HepG2 (cell line): ENCODE data around the gene BASP1. TPM values are rescaled to one million over a fixed set of nuclear protein-coding genes. Genes with fewer than 3 reads are reported as not detected.

Experiments
- ATAC-seq: fragments of 200-7000 bp; cut with Tn5 transposase; 3 replicates; pipeline ENCODE4 v1.9.1; 2020; ENCODE audit warnings: mild to moderate bottlenecking, moderate library complexity
- BruUV-seq: library from RNA; stranded (reverse); fragments of 400-500 nt; replicated peaks from 2 replicates; lab custom pipeline; 2021; lab: Mats Ljungman, UMichigan
- CTCF ChIA-PET: fragments of 300-600 bp; formaldehyde crosslinking; extraction: SDS; loops from one replicate; lab custom pipeline; 2021; ENCODE audit warnings: low total read pairs, inconsistent platforms, low intra/inter-chr PET ratio; lab: Yijun Ruan, JAX
- POLR2A ChIA-PET: fragments of 350-600 bp; sonication (Branson Sonifier 250); formaldehyde crosslinking; loops from one replicate; lab custom pipeline; 2020; ENCODE audit warnings: antibody characterized with exemption, inconsistent platforms; lab: Yijun Ruan, JAX
- DNase-seq: peaks from one replicate; pipeline ENCODE4 v3.0.0-alpha.2; 2015; ENCODE audit warnings: low spot score
- FAIRE-seq: peaks from 3 replicates; lab custom pipeline; 2011; peaks lifted over from hg19 to GRCh38; lab: Jason Lieb, UNC
- H2AFZ ChIP-seq: one replicate; pipeline ENCODE4 v1.6.1; 2011; ENCODE audit warnings: low read length, inconsistent platforms
- H3K27ac ChIP-seq: fragments of 300-600 bp; 3 replicates; pipeline ENCODE4 v1.8.0; 2011; ENCODE audit warnings: mixed run types, mild to moderate bottlenecking, mixed read lengths, low read length, inconsistent platforms; ENCODE audit not compliant: insufficient read depth; ENCODE audit errors: extremely low read length
- H3K27me3 ChIP-seq, 2 experiments: fragments of 200-600 bp in 1 of 2; 2 replicates in 1 of 2; 3 replicates in 1 of 2; pipeline versions ENCODE4 v1.6.0 to v1.8.0; 2011; ENCODE audit warnings: low read length in 2 of 2, mild to moderate bottlenecking in 2 of 2, moderate library complexity in 2 of 2, inconsistent platforms in 1 of 2; ENCODE audit not compliant: insufficient read depth in 2 of 2, control insufficient read depth in 1 of 2
- H3K36me3 ChIP-seq, 2 experiments: fragments of 200-600 bp in 1 of 2; replicated peaks in 1 of 2; 2 replicates in 1 of 2; 3 replicates in 1 of 2; pipeline versions ENCODE4 v1.5.1 to v1.8.0; 2011; ENCODE audit warnings: low read length in 2 of 2, inconsistent platforms in 1 of 2; ENCODE audit not compliant: insufficient read depth in 2 of 2, control insufficient read depth in 1 of 2
- H3K4me1 ChIP-seq: 2 replicates; pipeline ENCODE4 v1.5.1; 2012; ENCODE audit warnings: low read length, inconsistent platforms; ENCODE audit not compliant: insufficient read depth
- H3K4me2 ChIP-seq: 2 replicates; pipeline ENCODE4 v1.6.0; 2011; ENCODE audit warnings: low read depth, low read length, inconsistent platforms
- H3K4me3 ChIP-seq, 3 experiments: fragments of 200-600 bp in 1 of 3; sonication (generic), shearing (Covaris generic) in 1 of 3; replicated peaks in 1 of 3; 2 replicates each; pipeline ENCODE4 v1.5.1; 2011 to 2016; ENCODE audit warnings: low read length in 3 of 3, inconsistent platforms in 2 of 3, low read depth in 2 of 3, mild to moderate bottlenecking in 2 of 3, control low read depth in 1 of 3, mixed read lengths in 1 of 3; ENCODE audit not compliant: insufficient read depth in 1 of 3
- H3K79me2 ChIP-seq: one replicate; pipeline ENCODE4 v1.6.1; 2011; ENCODE audit warnings: low read length, inconsistent platforms; ENCODE audit not compliant: insufficient read depth
- H3K9ac ChIP-seq: 2 replicates; pipeline ENCODE4 v1.6.0; 2011; ENCODE audit warnings: mild to moderate bottlenecking, low read depth, low read length, inconsistent platforms; ENCODE audit not compliant: insufficient read depth
- H3K9me3 ChIP-seq: 2 replicates; pipeline ENCODE4 v1.5.1; 2012; ENCODE audit warnings: mild to moderate bottlenecking, low read length
- H4K20me1 ChIP-seq: 2 replicates; pipeline ENCODE4 v1.6.0; 2011; ENCODE audit warnings: inconsistent platforms, mild to moderate bottlenecking, low read length, moderate library complexity; ENCODE audit not compliant: insufficient read depth
- BCL6 ChIP-seq: IDR thresholded peaks from 2 replicates; pipeline ENCODE4 v1.6.1; 2016; ENCODE audit warnings: missing genetic modification reagents, missing compliant biosample characterization
- HNRNPLL ChIP-seq: fragments of 200-400 bp; formaldehyde crosslinking; IDR thresholded peaks from 2 replicates; pipeline ENCODE4 v1.6.1; 2017; ENCODE audit warnings: mild to moderate bottlenecking, low read depth, low read length; ENCODE audit not compliant: poor library complexity, severe bottlenecking
- RARA ChIP-seq: IDR thresholded peaks from 2 replicates; pipeline ENCODE4 v1.6.1; 2016; ENCODE audit warnings: missing genetic modification reagents, missing compliant biosample characterization
- REXO4 ChIP-seq: sonication (generic); formaldehyde crosslinking; IDR thresholded peaks from 2 replicates; pipeline ENCODE4 v1.8.0; 2022; ENCODE audit warnings: missing genetic modification reagents, mild to moderate bottlenecking, borderline replicate concordance
- SRSF9 ChIP-seq: fragments of 200-400 bp; formaldehyde crosslinking; IDR thresholded peaks from 2 replicates; pipeline ENCODE4 v1.6.1; 2018; ENCODE audit warnings: borderline replicate concordance, mild to moderate bottlenecking, low read depth, low read length; ENCODE audit not compliant: insufficient read depth, poor library complexity, severe bottlenecking
- TCF7L2 ChIP-seq: IDR thresholded peaks from 2 replicates; pipeline ENCODE4 v1.6.1; 2011; ENCODE audit warnings: mild to moderate bottlenecking, low read depth, low read length, moderate library complexity
- ZNF20 ChIP-seq: sonication (generic); formaldehyde crosslinking; IDR thresholded peaks from 2 replicates; pipeline ENCODE4 v1.4.0; 2020; ENCODE audit warnings: mild to moderate bottlenecking, moderate library complexity, missing genetic modification reagents
- ZNF510 ChIP-seq: sonication (generic); formaldehyde crosslinking; IDR thresholded peaks from 2 replicates; pipeline ENCODE4 v1.4.0; 2020; ENCODE audit warnings: low read depth, mild to moderate bottlenecking, missing genetic modification reagents
- ZNF746 ChIP-seq: sonication (generic); formaldehyde crosslinking; IDR thresholded peaks from 2 replicates; pipeline ENCODE4 v1.8.0; 2022; ENCODE audit warnings: mild to moderate bottlenecking, missing genetic modification reagents
- WGBS: methylation state at CpG from one replicate; pipeline ENCODE4 v1.1.6; 2017; ENCODE audit warnings: low lambda C conversion rate; 5-methylcytosine and 5-hydroxymethylcytosine counted together
- in situ Hi-C: cut with HindIII; loops from 2 replicates; pipeline ENCODE4 v1.10.0; 2017; ENCODE audit warnings: low pct_unique_long_range_greater_than_20kb; ENCODE audit not compliant: extremely low pct_ligation_motif_present
- intact Hi-C: fragments of 100-400 bp; cut with micrococcal nuclease; formaldehyde crosslinking; loops from one replicate; pipeline ENCODE4 v1.10.0; 2022; ENCODE audit not compliant: unreplicated experiment
- polyA plus RNA-seq, 8 experiments: library from polyadenylated mRNA; depleted of rRNA in 3 of 8; stranded (reverse) in 7 of 8; unstranded in 1 of 8; fragments of >200 nt; fragmentation: Illumina TruSeq in 4 of 8; extraction: Trizol in 4 of 8; gene quantifications; 2 replicates each; pipeline versions ENCODE4 v1.2.1 to v1.2.3, GENCODE V29; 2011 to 2016; ENCODE audit warnings: low read depth in 4 of 8, missing spikeins in 1 of 8, mixed read lengths in 1 of 8; ENCODE audit not compliant: insufficient read depth in 1 of 8
- total RNA-seq, 5 experiments: library from RNA; depleted of rRNA; stranded (reverse); fragments of >200 nt; fragmentation: Illumina TruSeq; extraction: Trizol; gene quantifications; 2 replicates each; pipeline ENCODE4 v1.2.3, GENCODE V29; 2016; ENCODE audit warnings: low read depth in 1 of 5
- TF ChIP-seq, protein P1 (sequence below): sonication (generic); formaldehyde crosslinking; IDR thresholded peaks from 2 replicates; pipeline ENCODE4 v1.4.0; 2020; ENCODE audit warnings: missing genetic modification reagents
- TF ChIP-seq, protein P2 (sequence below): sonication (generic); formaldehyde crosslinking; IDR thresholded peaks from 2 replicates; pipeline ENCODE4 v1.4.0; 2020; ENCODE audit warnings: missing genetic modification reagents

BASP1 gene
- total and polyA plus RNA-seq, 2 of the 13 experiments (the other 11 are each of a cell fraction or from before 2014, with no cell fraction given): 0.04 TPM; not detected in 1

DNA sequence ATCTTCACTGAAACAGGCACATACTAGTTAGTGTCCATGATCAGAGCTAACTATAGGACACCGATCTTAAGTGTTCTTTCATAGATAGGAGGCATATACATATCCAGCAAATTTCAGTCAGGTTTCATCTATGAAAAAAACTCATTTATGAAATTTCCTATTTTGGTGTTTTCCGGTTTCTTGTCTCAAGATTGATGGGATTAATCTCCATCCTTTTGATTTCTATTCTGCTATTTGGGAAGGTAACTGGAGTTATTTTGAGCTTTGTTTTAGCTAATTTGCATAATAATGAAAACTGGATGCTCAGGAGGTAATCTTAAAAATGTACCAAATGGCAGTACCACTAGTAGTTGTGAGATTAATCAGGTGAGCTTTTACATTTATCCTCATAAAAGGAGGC, 62.1 kb downstream of the BASP1 start (continued):
- TF ChIP-seq, protein P1, sequence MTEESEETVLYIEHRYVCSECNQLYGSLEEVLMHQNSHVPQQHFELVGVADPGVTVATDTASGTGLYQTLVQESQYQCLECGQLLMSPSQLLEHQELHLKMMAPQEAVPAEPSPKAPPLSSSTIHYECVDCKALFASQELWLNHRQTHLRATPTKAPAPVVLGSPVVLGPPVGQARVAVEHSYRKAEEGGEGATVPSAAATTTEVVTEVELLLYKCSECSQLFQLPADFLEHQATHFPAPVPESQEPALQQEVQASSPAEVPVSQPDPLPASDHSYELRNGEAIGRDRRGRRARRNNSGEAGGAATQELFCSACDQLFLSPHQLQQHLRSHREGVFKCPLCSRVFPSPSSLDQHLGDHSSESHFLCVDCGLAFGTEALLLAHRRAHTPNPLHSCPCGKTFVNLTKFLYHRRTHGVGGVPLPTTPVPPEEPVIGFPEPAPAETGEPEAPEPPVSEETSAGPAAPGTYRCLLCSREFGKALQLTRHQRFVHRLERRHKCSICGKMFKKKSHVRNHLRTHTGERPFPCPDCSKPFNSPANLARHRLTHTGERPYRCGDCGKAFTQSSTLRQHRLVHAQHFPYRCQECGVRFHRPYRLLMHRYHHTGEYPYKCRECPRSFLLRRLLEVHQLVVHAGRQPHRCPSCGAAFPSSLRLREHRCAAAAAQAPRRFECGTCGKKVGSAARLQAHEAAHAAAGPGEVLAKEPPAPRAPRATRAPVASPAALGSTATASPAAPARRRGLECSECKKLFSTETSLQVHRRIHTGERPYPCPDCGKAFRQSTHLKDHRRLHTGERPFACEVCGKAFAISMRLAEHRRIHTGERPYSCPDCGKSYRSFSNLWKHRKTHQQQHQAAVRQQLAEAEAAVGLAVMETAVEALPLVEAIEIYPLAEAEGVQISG (CRISPR knock-in tag): no peak
- TF ChIP-seq REXO4 (no peak), HNRNPLL (no peak)

DNA sequence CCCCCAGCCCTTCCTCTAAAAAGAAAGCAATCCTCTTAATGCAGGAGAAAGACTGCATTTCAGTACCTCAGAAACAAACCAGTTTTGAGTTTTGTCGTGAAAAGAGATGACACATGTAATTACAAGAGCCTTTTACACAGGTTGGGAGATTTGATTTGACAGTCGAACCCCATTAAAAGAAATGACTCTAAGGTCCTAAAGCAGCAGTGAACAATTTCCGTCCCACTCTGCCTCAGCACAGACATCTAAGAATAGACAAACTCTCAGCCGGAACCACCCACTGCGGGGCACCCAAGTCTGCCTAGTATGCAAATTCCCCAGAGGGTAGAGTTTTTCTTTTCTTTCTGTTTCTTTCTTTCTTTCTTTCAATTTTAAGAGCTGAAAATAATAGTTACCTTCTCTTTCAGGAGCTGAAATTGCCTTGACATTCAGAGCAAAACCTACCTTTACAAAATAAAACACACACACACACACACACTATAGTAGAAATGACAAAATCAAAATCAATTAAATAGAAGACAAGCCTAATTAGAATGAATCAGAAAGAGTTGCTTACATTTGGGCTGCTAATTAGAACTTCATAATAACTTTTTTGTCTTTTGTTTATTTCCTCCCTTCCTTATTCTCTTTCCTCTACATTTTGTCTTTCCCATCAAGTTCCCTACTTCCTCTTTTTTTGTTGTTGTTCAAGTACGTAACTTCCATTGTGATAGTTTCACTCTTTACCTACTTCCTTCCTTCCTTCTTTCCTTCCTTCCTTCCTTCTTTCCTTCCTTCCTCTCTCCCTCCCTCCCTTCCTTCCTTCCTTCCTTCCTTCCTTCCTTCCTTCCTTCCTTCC, 65.1 kb downstream of the BASP1 start:
- Histone ChIP-seq H3K79me2 (no peaks in the 10 kb centered on the region), H3K4me2 (no peak overlapping the region), H3K36me3 (no peaks in the 10 kb centered on the region), H3K4me3 (no peak overlapping the region), H2AFZ (no peak overlapping the region), H3K9ac (no peak overlapping the region), H3K27me3 (no peaks in the 10 kb centered on the region), H3K9me3 (no peaks in the 10 kb centered on the region)
- FAIRE-seq (no peak), ATAC-seq (no peak)
- WGBS: 15% methylated on average over 6 of the region's 6 CpGs
- POLR2A ChIA-PET: no interaction called here
- intact Hi-C loops: no loop called here
- TF ChIP-seq ZNF746 (no peak), ZNF510 (CRISPR knock-in tag) (no peak), TCF7L2 (no peak), RARA (no peak), BCL6 (CRISPR knock-in tag) (no peak), SRSF9 (no peak), ZNF20 (CRISPR knock-in tag) (no peak)
- TF ChIP-seq, protein P2, sequence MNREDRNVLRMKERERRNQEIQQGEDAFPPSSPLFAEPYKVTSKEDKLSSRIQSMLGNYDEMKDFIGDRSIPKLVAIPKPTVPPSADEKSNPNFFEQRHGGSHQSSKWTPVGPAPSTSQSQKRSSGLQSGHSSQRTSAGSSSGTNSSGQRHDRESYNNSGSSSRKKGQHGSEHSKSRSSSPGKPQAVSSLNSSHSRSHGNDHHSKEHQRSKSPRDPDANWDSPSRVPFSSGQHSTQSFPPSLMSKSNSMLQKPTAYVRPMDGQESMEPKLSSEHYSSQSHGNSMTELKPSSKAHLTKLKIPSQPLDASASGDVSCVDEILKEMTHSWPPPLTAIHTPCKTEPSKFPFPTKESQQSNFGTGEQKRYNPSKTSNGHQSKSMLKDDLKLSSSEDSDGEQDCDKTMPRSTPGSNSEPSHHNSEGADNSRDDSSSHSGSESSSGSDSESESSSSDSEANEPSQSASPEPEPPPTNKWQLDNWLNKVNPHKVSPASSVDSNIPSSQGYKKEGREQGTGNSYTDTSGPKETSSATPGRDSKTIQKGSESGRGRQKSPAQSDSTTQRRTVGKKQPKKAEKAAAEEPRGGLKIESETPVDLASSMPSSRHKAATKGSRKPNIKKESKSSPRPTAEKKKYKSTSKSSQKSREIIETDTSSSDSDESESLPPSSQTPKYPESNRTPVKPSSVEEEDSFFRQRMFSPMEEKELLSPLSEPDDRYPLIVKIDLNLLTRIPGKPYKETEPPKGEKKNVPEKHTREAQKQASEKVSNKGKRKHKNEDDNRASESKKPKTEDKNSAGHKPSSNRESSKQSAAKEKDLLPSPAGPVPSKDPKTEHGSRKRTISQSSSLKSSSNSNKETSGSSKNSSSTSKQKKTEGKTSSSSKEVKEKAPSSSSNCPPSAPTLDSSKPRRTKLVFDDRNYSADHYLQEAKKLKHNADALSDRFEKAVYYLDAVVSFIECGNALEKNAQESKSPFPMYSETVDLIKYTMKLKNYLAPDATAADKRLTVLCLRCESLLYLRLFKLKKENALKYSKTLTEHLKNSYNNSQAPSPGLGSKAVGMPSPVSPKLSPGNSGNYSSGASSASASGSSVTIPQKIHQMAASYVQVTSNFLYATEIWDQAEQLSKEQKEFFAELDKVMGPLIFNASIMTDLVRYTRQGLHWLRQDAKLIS (CRISPR knock-in tag): no peak
- TF ChIP-seq, all 625 proteins: peak for 0
- BruUV-seq: no TSS peak
- DNase-seq: no peak
- no peak overlapping the region for H3K27ac ChIP-seq
- no peaks in the 10 kb centered on the region for H4K20me1 ChIP-seq
- in situ Hi-C loops: no loop called here
- H3K4me1 ChIP-seq: no peaks in the 10 kb centered on the region
- CTCF ChIA-PET: no interaction called here
